ENCODE data around the gene ZNF213.
"Not testable (repeated sequence)": the region's sequence is repeated elsewhere in the genome, so short reads cannot be mapped to it uniquely, and the experiment has no call there.

The ZNF213 gene

GRCh38 chr16:3129137-3130131, 5.4 kb upstream of the ZNF213 start:
- peak; percentile 70 for DNase-seq

- peak; percentile 57 for DNase-seq
These were observed 3.0 kb upstream of the ZNF213 start for GRCh38 chr16:3131755-3132377.

- no peak for DNase-seq
These were observed 985 bp upstream of the ZNF213 start for GRCh38 chr16:3133844-3134243.

- DNase-seq = no peak
These were observed 392 bp downstream of the ZNF213 start for GRCh38 chr16:3135126-3135715.

GRCh38 chr16:3137267-3137666, 2.4 kb downstream of the ZNF213 start:
- DNase-seq = no peak

- DNase-seq = no peak
These were observed 3.5 kb downstream of the ZNF213 start for GRCh38 chr16:3138342-3138741.

GRCh38 chr16:3138823-3139426, 4.1 kb downstream of the ZNF213 start:
- DNase-seq = no peak

GRCh38 chr16:3139561-3139960, 4.7 kb downstream of the ZNF213 start:
- DNase-seq = not testable (repeated sequence)

- no peak for DNase-seq
These were observed 6.0 kb downstream of the ZNF213 start for GRCh38 chr16:3140603-3141427.

- DNase-seq = no peak
These were observed 7.0 kb downstream of the ZNF213 start for GRCh38 chr16:3141781-3142311.

- no peak for DNase-seq
These were observed 7.5 kb downstream of the ZNF213 start for GRCh38 chr16:3142327-3142726.

- DNase-seq = no peak
These were observed 7.9 kb downstream of the ZNF213 start for GRCh38 chr16:3142770-3143169.

GRCh38 chr16:3143189-3143588, 8.4 kb downstream of the ZNF213 start:
- DNase-seq = no peak

GRCh38 chr16:3143598-3144320, 8.9 kb downstream of the ZNF213 start:
- DNase-seq = no peak

- no peak for DNase-seq
These were observed 9.6 kb downstream of the ZNF213 start for GRCh38 chr16:3144321-3144983.

GRCh38 chr16:3145151-3145550, 10.3 kb downstream of the ZNF213 start:
- no peak for DNase-seq

- DNase-seq = no peak
These were observed 10.8 kb downstream of the ZNF213 start for GRCh38 chr16:3145660-3146059.

- DNase-seq = no peak
These were observed 12.4 kb downstream of the ZNF213 start for GRCh38 chr16:3147046-3147756.

- DNase-seq = no peak
These were observed 12.9 kb downstream of the ZNF213 start for GRCh38 chr16:3147757-3148104.
